GM10266 (cell line): ENCODE results near the gene MUC4.

Experiments used
- DNase-seq: peaks from one replicate; pipeline ENCODE4 v3.0.0; 2012; ENCODE audit errors: extremely low spot score
- CTCF ChIP-seq: IDR thresholded peaks from 2 replicates; pipeline ENCODE4 v1.5.1; 2012; ENCODE audit warnings: mild to moderate bottlenecking, low read depth; ENCODE audit not compliant: control insufficient read depth, insufficient read depth; ENCODE audit errors: missing control alignments

Gene MUC4

GRCh38 chr3:195854628-195855294, 43.0 kb upstream of the MUC4 start:
- no peak for TF ChIP-seq CTCF

GRCh38 chr3:195853996-195854395, 42.3 kb upstream of the MUC4 start:
- no peak for TF ChIP-seq CTCF
- no peak for DNase-seq

More at GRCh38 chr3:195854628-195855294, 43.0 kb upstream of the MUC4 start:
- no peak for DNase-seq

- DNase-seq, result no peak
- no peak for TF ChIP-seq CTCF
These were observed 41.3 kb upstream of the MUC4 start for GRCh38 chr3:195853036-195853435.

- peak; percentile 98 for DNase-seq
- TF ChIP-seq CTCF, result peak; percentile 100
These were observed 39.3 kb upstream of the MUC4 start for GRCh38 chr3:195850857-195851543.

GRCh38 chr3:195849322-195850074, 37.8 kb upstream of the MUC4 start:
- no peak for DNase-seq

GRCh38 chr3:195847055-195847950, 35.6 kb upstream of the MUC4 start:
- DNase-seq, result no peak
- TF ChIP-seq CTCF, result no peak

More at GRCh38 chr3:195849322-195850074, 37.8 kb upstream of the MUC4 start:
- no peak for TF ChIP-seq CTCF
